ENCODE results near the gene KCTD4. TPM values are rescaled to one million over a fixed set of nuclear protein-coding genes. Genes with fewer than 3 reads are reported as not detected.
"Not testable (repeated sequence)": the region's sequence is repeated elsewhere in the genome, so short reads cannot be mapped to it uniquely, and the experiment has no call there.

KCTD4 gene
- total RNA-seq, 1 donor from 2014 or later, result not detected

- no peak for DNase-seq (ENCODE audit: extremely low spot score, unreplicated experiment)
- no peaks in the 10 kb centered on the region for H3K27me3 Mint-ChIP-seq
- no peak overlapping the region for H3K27ac Mint-ChIP-seq
- no peak overlapping the region for H3K4me3 Mint-ChIP-seq
- TF ChIP-seq CTCF (conservative IDR thresholded peaks at IDR 0.05), result no peak
- H3K4me1 Mint-ChIP-seq (ENCODE audit: unreplicated experiment), result peaks cover 4% of the 10 kb centered on the region
- no peaks in the 10 kb centered on the region for H3K9me3 Mint-ChIP-seq
- peaks cover 5% of the 10 kb centered on the region for H3K36me3 Mint-ChIP-seq
Observed at GRCh38 chr13:45196096-45196495, 4.7 kb downstream of the KCTD4 start.

GRCh38 chr13:45195421-45195820 lies 5.4 kb downstream of the KCTD4 start:
- no peak for TF ChIP-seq CTCF (conservative IDR thresholded peaks at IDR 0.05)
- no peak for DNase-seq (ENCODE audit: extremely low spot score, unreplicated experiment)
- H3K9me3 Mint-ChIP-seq, result no peaks in the 10 kb centered on the region
- H3K27ac Mint-ChIP-seq, result no peak overlapping the region
- peaks cover 5% of the 10 kb centered on the region for H3K36me3 Mint-ChIP-seq
- peaks cover 4% of the 10 kb centered on the region for H3K4me1 Mint-ChIP-seq (ENCODE audit: unreplicated experiment)
- H3K4me3 Mint-ChIP-seq, result no peak overlapping the region
- H3K27me3 Mint-ChIP-seq, result no peaks in the 10 kb centered on the region

GRCh38 chr13:45194081-45194939 lies 6.5 kb downstream of the KCTD4 start:
- H3K4me1 Mint-ChIP-seq (ENCODE audit: unreplicated experiment), result peaks cover 4% of the 10 kb centered on the region
- H3K27ac Mint-ChIP-seq, result no peak overlapping the region

GRCh38 chr13:45191874-45192273 lies 9.0 kb downstream of the KCTD4 start:
- no peaks in the 10 kb centered on the region for H3K27me3 Mint-ChIP-seq
- peaks cover 8% of the 10 kb centered on the region for H3K36me3 Mint-ChIP-seq
- peaks cover 4% of the 10 kb centered on the region for H3K4me1 Mint-ChIP-seq (ENCODE audit: unreplicated experiment)
- no peak for DNase-seq (ENCODE audit: extremely low spot score, unreplicated experiment)
- no peak overlapping the region for H3K4me3 Mint-ChIP-seq
- no peaks in the 10 kb centered on the region for H3K9me3 Mint-ChIP-seq
- no peak overlapping the region for H3K27ac Mint-ChIP-seq
- no peak for TF ChIP-seq CTCF (conservative IDR thresholded peaks at IDR 0.05)

More at GRCh38 chr13:45194081-45194939, 6.5 kb downstream of the KCTD4 start:
- H3K27me3 Mint-ChIP-seq, result no peaks in the 10 kb centered on the region
- no peak for DNase-seq (ENCODE audit: extremely low spot score, unreplicated experiment)
- TF ChIP-seq CTCF (conservative IDR thresholded peaks at IDR 0.05), result peak; percentile 46
- no peak overlapping the region for H3K4me3 Mint-ChIP-seq
- no peaks in the 10 kb centered on the region for H3K9me3 Mint-ChIP-seq
- H3K36me3 Mint-ChIP-seq, result peaks cover 5% of the 10 kb centered on the region

- not testable (repeated sequence) for H3K36me3 Mint-ChIP-seq; H3K4me1 Mint-ChIP-seq (ENCODE audit: unreplicated experiment); H3K27me3 Mint-ChIP-seq; H3K27ac Mint-ChIP-seq; H3K4me3 Mint-ChIP-seq; H3K9me3 Mint-ChIP-seq; DNase-seq (ENCODE audit: extremely low spot score, unreplicated experiment)
Observed at GRCh38 chr13:45189511-45189910, 11.3 kb downstream of the KCTD4 start.

GRCh38 chr13:45189077-45189476 lies 11.8 kb downstream of the KCTD4 start:
- not testable (repeated sequence) for H3K4me3 Mint-ChIP-seq; H3K4me1 Mint-ChIP-seq (ENCODE audit: unreplicated experiment); H3K27me3 Mint-ChIP-seq; H3K9me3 Mint-ChIP-seq; H3K27ac Mint-ChIP-seq; DNase-seq (ENCODE audit: extremely low spot score, unreplicated experiment); H3K36me3 Mint-ChIP-seq
